T-helper 22 cell (primary cell): ENCODE data around the gene NDUFA1.
"Not testable (repeated sequence)": the region's sequence is repeated elsewhere in the genome, so short reads cannot be mapped to it uniquely, and the experiment has no call there.

Experiments
- DNase-seq: peaks from one replicate; pipeline ENCODE4 v3.0.0-alpha.2; 2020; ENCODE audit warnings: low read depth

Gene NDUFA1

GRCh38 chrX:119871599-119872395 is at the start of gene NDUFA1, which contains the start of gene RNF113A:
Gene NDUFA1, plus strand, starts transcription at chrX:119871832. Its CDS starts 80 bp downstream, at chrX:119871912.
Gene RNF113A, minus strand, starts transcription at chrX:119871733. Its CDS starts 120 bp downstream, at chrX:119871613.
- peak; percentile 75 for DNase-seq

- not testable (repeated sequence) for DNase-seq
Measured at GRCh38 chrX:119824221-119824620, 47.4 kb upstream of the NDUFA1 start.

GRCh38 chrX:119826399-119826959 is 45.2 kb upstream of the NDUFA1 start:
- no peak for DNase-seq

GRCh38 chrX:119828446-119828845 is 43.2 kb upstream of the NDUFA1 start:
- no peak for DNase-seq

GRCh38 chrX:119833905-119834304 is 37.7 kb upstream of the NDUFA1 start:
- no peak for DNase-seq

- DNase-seq = peak; percentile 94
Measured at GRCh38 chrX:119852382-119853353, 19.0 kb upstream of the NDUFA1 start, which contains the start of gene UPF3B. Gene UPF3B, minus strand, starts transcription at chrX:119852963. Its CDS starts 35 bp downstream, at chrX:119852928.

- no peak for DNase-seq
Measured at GRCh38 chrX:119853444-119853843, 18.2 kb upstream of the NDUFA1 start.

- peak; percentile 12 for DNase-seq
Measured at GRCh38 chrX:119870626-119871131, 953 bp upstream of the NDUFA1 start.

GRCh38 chrX:119871245-119871598 is 410 bp upstream of the NDUFA1 start:
- peak; percentile 17 for DNase-seq

- DNase-seq = no peak
Measured at GRCh38 chrX:119878740-119879139, 7.1 kb downstream of the NDUFA1 start.

GRCh38 chrX:119880076-119880475 is 8.4 kb downstream of the NDUFA1 start:
- no peak for DNase-seq

- no peak for DNase-seq
Measured at GRCh38 chrX:119880552-119881437, 9.2 kb downstream of the NDUFA1 start.

- peak; percentile 3 for DNase-seq
Measured at GRCh38 chrX:119885554-119886428, 14.2 kb downstream of the NDUFA1 start.

- peak; percentile 28 for DNase-seq
Measured at GRCh38 chrX:119887721-119888425, 16.2 kb downstream of the NDUFA1 start.

- not testable (repeated sequence) for DNase-seq
Measured at GRCh38 chrX:119890626-119891025, 19.0 kb downstream of the NDUFA1 start.

- not testable (repeated sequence) for DNase-seq
Measured at GRCh38 chrX:119891961-119892692, 20.5 kb downstream of the NDUFA1 start.

- no peak for DNase-seq
Measured at GRCh38 chrX:119895843-119896326, 24.3 kb downstream of the NDUFA1 start, which contains the start of gene AKAP14. Gene AKAP14, plus strand, starts transcription at chrX:119895893. Its CDS starts 7,331 bp downstream, at chrX:119903224.

GRCh38 chrX:119899125-119899524 is 27.5 kb downstream of the NDUFA1 start:
- no peak for DNase-seq
